ENCODE data around the gene BMP2. TPM values are rescaled to one million over a fixed set of nuclear protein-coding genes. Genes with fewer than 3 reads are reported as not detected.

The BMP2 gene
- total and polyA plus RNA-seq, 2 of the 4 experiments (the other 2 are of a cell fraction) = 0.18 to 0.21 TPM

DNA sequence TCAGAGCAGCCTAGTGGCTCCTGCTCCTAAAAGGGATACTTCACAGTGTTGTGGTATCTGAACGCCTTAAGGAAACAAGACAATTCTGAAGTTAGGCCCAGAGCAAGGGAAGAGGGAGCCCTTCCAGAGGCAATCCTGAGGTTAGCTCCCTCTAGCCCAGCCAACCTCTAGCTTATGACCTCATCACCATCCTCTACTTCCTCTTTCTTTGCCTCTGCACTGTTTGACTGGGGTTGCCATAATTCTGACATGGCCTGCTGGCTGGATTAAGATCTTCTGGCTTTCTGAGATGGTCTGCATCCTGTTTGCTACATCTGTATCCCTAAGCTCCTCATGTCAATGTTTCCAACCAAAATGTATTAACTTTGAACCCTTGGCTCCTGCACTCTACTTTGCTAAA is 23.3 kb upstream of the BMP2 start:
- in situ Hi-C loops (cut with MboI; ENCODE audit: low sequenced_read_pairs) (no loop called here), intact Hi-C loops (cut with micrococcal nuclease) (no loop called here), dilution Hi-C loops (cut with HindIII; ENCODE audit: low sequenced_read_pairs, unreplicated experiment) (no loop called here)
- Histone ChIP-seq H3K14ac (replicated peaks; ENCODE audit: low read depth, low read length) (no peak overlapping the region), H2AK5ac (ENCODE audit: low read depth, low read length) (no peak overlapping the region), H3K4ac (ENCODE audit: low read depth, low read length) (no peak overlapping the region), H2AFZ (replicated peaks; ENCODE audit: low read length, poor library complexity) (no peak overlapping the region), H3K4me2 (ENCODE audit: low read depth, low read length) (no peak overlapping the region), H3K36me3 (ENCODE audit: control insufficient read depth, insufficient read depth, low read length) (no peaks in the 10 kb centered on the region), H3K4me3 (ENCODE audit: insufficient read depth, low read depth, low read length) (no peak overlapping the region), H2BK5ac (ENCODE audit: low read depth, low read length, poor library complexity, severe bottlenecking) (no peak overlapping the region), H4K20me1 (ENCODE audit: insufficient read depth, low read length) (no peaks in the 10 kb centered on the region), H3K9me3 (ENCODE audit: control insufficient read depth, insufficient read depth, low read length) (no peaks in the 10 kb centered on the region), H2AK9ac (replicated peaks; ENCODE audit: low read depth, low read length, poor library complexity) (no peak overlapping the region), H3K4me1 (ENCODE audit: control insufficient read depth, insufficient read depth, low read length) (no peaks in the 10 kb centered on the region), H4K5ac (ENCODE audit: low read depth, low read length) (no peak overlapping the region), H3K9me1 (ENCODE audit: insufficient read depth, low read length) (no peaks in the 10 kb centered on the region), H2BK20ac (ENCODE audit: low read depth, low read length) (no peak overlapping the region), H2BK120ac (ENCODE audit: low read depth, low read length) (no peak overlapping the region), H3K9ac (ENCODE audit: low read depth, low read length) (no peak overlapping the region), H3K27ac (ENCODE audit: insufficient read depth, low read length) (no peak overlapping the region), H3K79me1 (ENCODE audit: low read depth in 1 of 2, low read length in 2 of 2) (no peaks in the 10 kb centered on the region), H2BK15ac (ENCODE audit: low read depth, low read length) (no peak overlapping the region), H4K8ac (ENCODE audit: low read depth in 2 of 2, low read length in 2 of 2) (no peak overlapping the region), H4K91ac (ENCODE audit: insufficient read depth, low read depth, low read length) (no peak overlapping the region), H3K23ac (ENCODE audit: low read depth, low read length) (no peak overlapping the region), H3K18ac (ENCODE audit: low read depth, low read length) (no peak overlapping the region), H3K27me3 (ENCODE audit: control insufficient read depth, insufficient read depth, low read length) (peaks cover 5% of the 10 kb centered on the region), H3K56ac (ENCODE audit: extremely low read depth, insufficient read depth, low read length) (no peak overlapping the region)
- POLR2A ChIA-PET (ENCODE audit: unreplicated experiment) = no interaction called here
- no CpG with 5 or more reads among the region's 1 CpG for WGBS, 2 experiments (ENCODE audit: extremely low coverage in 2 of 2, insufficient read length in 1 of 2)
- BruUV-seq (replicated peaks) = no TSS peak
- DNase-seq (no peak), ATAC-seq (ENCODE audit: low read depth) (no peak)
- CTCF ChIA-PET = no interaction called here
- TF ChIP-seq, protein P1, sequence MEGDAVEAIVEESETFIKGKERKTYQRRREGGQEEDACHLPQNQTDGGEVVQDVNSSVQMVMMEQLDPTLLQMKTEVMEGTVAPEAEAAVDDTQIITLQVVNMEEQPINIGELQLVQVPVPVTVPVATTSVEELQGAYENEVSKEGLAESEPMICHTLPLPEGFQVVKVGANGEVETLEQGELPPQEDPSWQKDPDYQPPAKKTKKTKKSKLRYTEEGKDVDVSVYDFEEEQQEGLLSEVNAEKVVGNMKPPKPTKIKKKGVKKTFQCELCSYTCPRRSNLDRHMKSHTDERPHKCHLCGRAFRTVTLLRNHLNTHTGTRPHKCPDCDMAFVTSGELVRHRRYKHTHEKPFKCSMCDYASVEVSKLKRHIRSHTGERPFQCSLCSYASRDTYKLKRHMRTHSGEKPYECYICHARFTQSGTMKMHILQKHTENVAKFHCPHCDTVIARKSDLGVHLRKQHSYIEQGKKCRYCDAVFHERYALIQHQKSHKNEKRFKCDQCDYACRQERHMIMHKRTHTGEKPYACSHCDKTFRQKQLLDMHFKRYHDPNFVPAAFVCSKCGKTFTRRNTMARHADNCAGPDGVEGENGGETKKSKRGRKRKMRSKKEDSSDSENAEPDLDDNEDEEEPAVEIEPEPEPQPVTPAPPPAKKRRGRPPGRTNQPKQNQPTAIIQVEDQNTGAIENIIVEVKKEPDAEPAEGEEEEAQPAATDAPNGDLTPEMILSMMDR (conservative IDR thresholded peaks at IDR 0.05; ENCODE audit: low read depth, low read length) = no peak
- TF ChIP-seq CEBPB (IDR thresholded peaks at IDR 0.05; ENCODE audit: low read depth, low read length) (no peak), MXI1 (IDR thresholded peaks at IDR 0.05; ENCODE audit: borderline replicate concordance, low read depth, low read length) (no peak)
- TF ChIP-seq, protein P2, sequence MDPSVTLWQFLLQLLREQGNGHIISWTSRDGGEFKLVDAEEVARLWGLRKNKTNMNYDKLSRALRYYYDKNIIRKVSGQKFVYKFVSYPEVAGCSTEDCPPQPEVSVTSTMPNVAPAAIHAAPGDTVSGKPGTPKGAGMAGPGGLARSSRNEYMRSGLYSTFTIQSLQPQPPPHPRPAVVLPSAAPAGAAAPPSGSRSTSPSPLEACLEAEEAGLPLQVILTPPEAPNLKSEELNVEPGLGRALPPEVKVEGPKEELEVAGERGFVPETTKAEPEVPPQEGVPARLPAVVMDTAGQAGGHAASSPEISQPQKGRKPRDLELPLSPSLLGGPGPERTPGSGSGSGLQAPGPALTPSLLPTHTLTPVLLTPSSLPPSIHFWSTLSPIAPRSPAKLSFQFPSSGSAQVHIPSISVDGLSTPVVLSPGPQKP (IDR thresholded peaks at IDR 0.05; ENCODE audit: borderline replicate concordance, low read depth, low read length) = no peak

Measured in IMR-90 (cell line).